ELF-1 (cell line): ENCODE data around the gene NR6A1.
"Not testable (repeated sequence)": the region's sequence is repeated elsewhere in the genome, so short reads cannot be mapped to it uniquely, and the experiment has no call there.

Experiments used
- DNase-seq: peaks from one replicate; pipeline ENCODE4 v3.0.0-alpha.2; 2016; ENCODE audit warnings: low read depth, low spot score

NR6A1 gene

DNA sequence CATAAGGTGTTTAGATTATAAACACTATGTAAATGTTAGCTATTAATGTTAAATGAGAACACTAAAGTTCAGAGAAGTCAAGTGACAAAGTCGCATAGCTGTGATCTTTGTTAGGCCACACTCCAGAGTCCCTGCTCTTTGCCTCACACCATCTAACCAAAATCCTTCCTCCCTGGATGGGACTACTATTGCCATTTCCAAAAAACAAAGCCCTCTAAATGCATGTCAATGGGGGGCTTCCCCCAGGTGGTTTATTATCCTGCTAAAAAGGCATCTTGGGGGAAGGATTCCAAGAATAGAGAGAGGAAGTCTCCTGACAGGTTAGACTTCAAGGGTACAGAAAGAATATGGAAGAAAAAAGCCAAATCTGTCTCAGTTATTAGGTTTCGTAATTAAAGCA is 10.4 kb downstream of the NR6A1 start:
- peak; percentile 70 for DNase-seq

- DNase-seq, result no peak
These were observed 11.8 kb downstream of the NR6A1 start for GRCh38 chr9:124759327-124759726.

- no peak for DNase-seq
These were observed 12.4 kb downstream of the NR6A1 start for GRCh38 chr9:124758691-124759090.

- DNase-seq, result no peak
These were observed 13.1 kb downstream of the NR6A1 start for GRCh38 chr9:124758061-124758460.

- no peak for DNase-seq
These were observed 13.5 kb downstream of the NR6A1 start for GRCh38 chr9:124757616-124758015.

- DNase-seq, result no peak
These were observed 15.1 kb downstream of the NR6A1 start for GRCh38 chr9:124756011-124756410.

- DNase-seq, result no peak
These were observed 16.1 kb downstream of the NR6A1 start for GRCh38 chr9:124755061-124755460.

DNA sequence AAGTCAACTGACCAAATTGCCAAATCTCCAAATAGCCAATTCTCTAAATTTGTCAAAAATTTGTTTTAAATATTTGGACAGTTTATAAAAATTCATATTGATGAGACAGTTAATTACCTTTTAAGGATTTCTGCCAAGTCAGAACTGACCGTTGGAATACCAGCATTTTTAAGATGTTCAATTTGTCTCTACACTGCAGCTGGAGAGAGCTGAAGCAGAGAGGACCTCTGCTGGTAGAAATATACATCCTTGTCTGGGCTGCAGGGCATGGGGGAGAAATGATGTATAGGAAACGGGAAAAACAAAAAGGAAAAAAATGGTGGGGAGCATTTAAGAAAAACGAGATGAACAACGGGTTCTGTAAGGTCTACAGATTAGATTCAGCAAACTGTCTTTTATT is 16.8 kb downstream of the NR6A1 start:
- DNase-seq, result no peak

GRCh38 chr9:124752967-124753366 is 18.1 kb downstream of the NR6A1 start:
- no peak for DNase-seq

GRCh38 chr9:124749781-124750180 is 21.3 kb downstream of the NR6A1 start:
- no peak for DNase-seq

DNA sequence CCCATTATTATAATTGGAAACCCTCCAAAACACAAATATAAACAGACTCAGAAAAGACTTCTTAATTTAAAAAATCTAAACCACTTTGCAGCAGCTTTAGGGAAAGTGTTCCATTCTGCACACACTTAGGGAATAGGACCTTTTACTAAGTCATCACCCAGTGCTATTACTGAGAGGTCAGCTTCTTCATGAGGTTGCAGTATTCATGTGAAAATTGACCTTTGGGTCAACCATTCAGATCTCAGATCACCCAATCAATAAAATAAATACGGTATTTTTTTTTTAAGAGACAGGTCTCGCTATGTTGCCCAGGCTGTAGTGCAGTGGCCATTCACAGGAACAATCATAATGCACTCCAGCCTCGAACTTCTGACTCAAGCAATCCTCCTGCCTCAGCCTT is 21.8 kb downstream of the NR6A1 start:
- DNase-seq, result no peak

- no peak for DNase-seq
These were observed 24.0 kb downstream of the NR6A1 start for GRCh38 chr9:124747065-124747464.

DNA sequence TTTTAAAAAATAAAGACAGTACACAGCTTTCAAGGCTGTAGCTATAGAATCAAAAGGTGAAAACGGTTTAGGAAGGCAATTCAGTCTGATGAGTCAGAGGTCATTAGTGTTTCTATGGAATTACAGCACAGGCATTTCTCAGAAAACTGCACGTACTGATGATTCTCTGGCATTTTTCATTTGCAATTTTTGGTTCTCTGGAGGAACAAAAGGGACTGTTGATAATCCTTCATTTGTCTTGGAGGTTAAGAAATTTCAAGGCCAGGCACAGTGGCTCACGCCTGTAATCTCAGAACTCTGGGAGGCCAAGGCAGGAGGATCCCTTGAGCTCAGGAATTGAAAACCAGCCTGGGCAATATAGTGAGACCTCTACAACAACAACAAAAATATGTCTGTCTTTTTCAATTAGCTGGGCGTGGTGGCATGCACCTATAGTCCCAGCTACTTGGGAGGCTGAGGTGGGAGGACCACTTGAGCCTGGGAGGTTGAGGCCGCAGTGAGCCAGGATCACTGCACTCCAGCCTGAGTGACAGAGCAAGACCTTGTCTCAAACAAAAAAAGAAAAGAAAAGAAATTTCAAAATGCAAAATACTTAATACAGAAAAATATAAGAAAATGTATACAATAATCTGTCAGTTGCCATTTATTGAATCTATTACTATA is 27.3 kb downstream of the NR6A1 start:
- no peak for DNase-seq

GRCh38 chr9:124742940-124743339 is 28.2 kb downstream of the NR6A1 start:
- DNase-seq, result no peak

DNA sequence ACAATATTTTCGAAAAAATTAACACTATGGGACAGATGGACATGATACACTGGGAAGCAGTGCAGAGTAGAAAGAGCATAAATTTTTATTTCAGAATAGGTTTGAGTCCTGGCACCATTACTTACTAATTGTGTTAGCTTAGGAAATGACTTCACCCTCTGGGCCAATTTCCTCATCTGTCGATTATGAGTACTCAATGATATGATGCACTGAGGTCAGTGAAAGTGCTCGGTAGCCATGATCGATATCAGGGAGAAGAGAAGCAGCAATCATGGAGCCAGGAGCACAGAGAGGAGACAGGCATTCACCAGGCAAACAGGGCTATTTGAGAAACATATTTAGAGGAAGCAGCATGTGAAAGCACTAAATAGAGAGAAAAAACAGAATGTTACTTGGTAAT is 29.4 kb downstream of the NR6A1 start:
- DNase-seq, result no peak

DNA sequence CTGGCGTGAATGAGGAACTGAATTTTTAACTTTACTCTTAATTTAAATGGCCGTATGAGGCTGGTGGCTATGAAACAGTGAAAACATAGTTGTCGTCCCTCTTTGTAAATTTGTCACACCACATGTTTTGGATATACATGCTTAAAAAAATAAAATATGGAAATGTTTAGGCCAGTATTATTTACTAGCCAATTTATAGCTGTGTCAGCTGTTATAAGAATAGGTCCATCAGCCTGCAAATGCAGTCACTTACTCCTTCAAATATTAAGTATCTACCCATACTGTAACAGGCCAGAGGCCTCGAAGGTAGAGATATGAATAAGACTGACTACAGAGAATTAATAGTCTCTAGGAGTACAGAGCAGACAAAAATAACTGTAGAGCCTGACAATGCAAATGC is 30.0 kb downstream of the NR6A1 start:
- DNase-seq, result no peak

GRCh38 chr9:124739360-124739759 is 31.8 kb downstream of the NR6A1 start:
- no peak for DNase-seq

- not testable (repeated sequence) for DNase-seq
These were observed 33.0 kb downstream of the NR6A1 start for GRCh38 chr9:124738075-124738474.

DNA sequence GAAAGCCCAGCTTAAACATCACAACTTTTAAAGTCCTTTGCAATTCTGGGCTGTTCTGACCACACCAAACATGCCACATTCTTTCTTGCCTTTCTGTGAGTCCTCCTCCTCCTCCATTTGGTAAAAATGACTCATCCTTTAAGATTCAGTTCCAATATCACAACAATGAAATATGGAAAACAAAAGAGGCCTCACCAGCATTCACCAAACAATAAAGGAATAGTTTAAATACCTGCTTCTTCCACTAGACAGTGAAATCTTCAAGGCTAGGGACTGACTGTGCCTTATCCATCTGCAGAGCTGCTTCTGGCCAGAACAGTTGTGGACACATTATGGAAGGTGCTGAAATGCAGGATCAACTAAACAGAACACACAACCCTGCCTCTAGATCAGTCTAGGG is 36.0 kb downstream of the NR6A1 start:
- DNase-seq, result peak; percentile 27

- DNase-seq, result not testable (repeated sequence)
These were observed 36.4 kb downstream of the NR6A1 start for GRCh38 chr9:124734741-124735083.

GRCh38 chr9:124733964-124734740 is 37.0 kb downstream of the NR6A1 start:
- no peak for DNase-seq

DNA sequence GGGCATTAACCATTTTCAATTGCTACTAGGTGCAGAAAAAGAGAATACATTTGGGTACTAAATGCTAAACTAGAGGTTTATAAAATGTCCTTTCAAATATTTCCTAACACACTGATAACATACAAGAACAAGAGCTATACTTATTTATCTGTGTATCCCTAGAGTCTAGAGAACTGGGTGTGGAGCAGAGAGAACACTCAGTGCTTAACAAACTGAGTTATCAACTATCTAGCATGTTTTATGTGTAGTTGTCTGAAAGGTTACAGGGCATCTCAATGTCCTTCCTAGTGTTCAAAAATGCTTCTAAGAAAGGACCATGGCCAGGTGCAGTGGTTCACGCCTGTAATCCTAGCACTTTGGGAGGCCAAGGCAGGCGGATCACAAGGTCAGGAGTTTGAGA is 40.3 kb downstream of the NR6A1 start:
- no peak for DNase-seq

DNA sequence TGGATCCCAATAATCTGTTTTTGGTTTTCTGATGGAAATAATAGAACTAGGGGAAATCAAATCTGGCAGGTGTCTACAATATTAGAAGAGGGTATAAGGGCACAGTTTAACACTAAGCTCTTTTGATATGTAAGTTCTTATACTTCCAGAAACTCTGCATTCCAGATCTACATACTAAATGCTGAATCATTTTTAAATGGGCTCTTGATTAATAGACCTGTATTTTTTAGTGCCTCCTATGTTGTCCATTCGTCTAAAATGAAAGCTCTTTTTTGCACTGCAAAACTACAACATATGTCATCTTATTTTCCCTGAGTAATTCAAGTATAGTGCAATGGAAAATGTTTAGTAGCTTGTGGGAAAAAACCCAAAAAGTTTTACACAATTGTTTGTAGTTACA is 44.2 kb downstream of the NR6A1 start:
- no peak for DNase-seq

- DNase-seq, result no peak
These were observed 46.1 kb downstream of the NR6A1 start for GRCh38 chr9:124725068-124725452.
